HepG2 (cell line): ENCODE data around the gene TMEM267. TPM values are rescaled to one million over a fixed set of nuclear protein-coding genes. Genes with fewer than 3 reads are reported as not detected.

ENCODE experiments used
- EZH2 ChIP-seq: conservative IDR thresholded peaks from 2 replicates; pipeline ENCODE4 v1.6.1; 2012; ENCODE audit warnings: mild to moderate bottlenecking, low read depth, low read length, moderate library complexity
- GTF3A ChIP-seq: sonication (generic); formaldehyde crosslinking; conservative IDR thresholded peaks from 2 replicates; pipeline ENCODE4 v1.4.0; 2020; ENCODE audit warnings: mild to moderate bottlenecking, missing genetic modification reagents
- MAZ ChIP-seq, 2 experiments: sonication (generic) in 1 of 2; formaldehyde crosslinking in 1 of 2; IDR thresholded peaks; 2 replicates each; pipeline versions ENCODE4 v1.5.0 to v1.6.1; 2012 to 2020; ENCODE audit warnings: low read depth in 2 of 2, mild to moderate bottlenecking in 2 of 2, borderline replicate concordance in 1 of 2, improper control_type of control experiment in 1 of 2, low read length in 1 of 2, missing genetic modification reagents in 1 of 2, moderate library complexity in 1 of 2
- POLR2AphosphoS2 ChIP-seq: IDR thresholded peaks from 2 replicates; pipeline ENCODE4 v1.6.1; 2011; ENCODE audit warnings: low read depth, low read length, improper control_type of control experiment
- RXRB ChIP-seq: IDR thresholded peaks from 2 replicates; pipeline ENCODE4 v1.6.1; 2016; ENCODE audit warnings: borderline replicate concordance, missing genetic modification reagents, missing compliant biosample characterization
- ZNF17 ChIP-seq: sonication (generic); formaldehyde crosslinking; IDR thresholded peaks from 2 replicates; pipeline ENCODE4 v1.5.0; 2020; ENCODE audit warnings: mild to moderate bottlenecking, missing genetic modification reagents
- ZNF282 ChIP-seq: fragments of 450-650 bp; IDR thresholded peaks from 2 replicates; pipeline ENCODE4 v1.6.1; 2018; ENCODE audit not compliant: partially characterized antibody
- polyA plus RNA-seq, 8 experiments: library from polyadenylated mRNA; depleted of rRNA in 3 of 8; stranded (reverse) in 7 of 8; unstranded in 1 of 8; fragments of >200 nt; fragmentation: Illumina TruSeq in 4 of 8; extraction: Trizol in 4 of 8; gene quantifications; 2 replicates each; pipeline versions ENCODE4 v1.2.1 to v1.2.3, GENCODE V29; 2011 to 2016; ENCODE audit warnings: low read depth in 4 of 8, missing spikeins in 1 of 8, mixed read lengths in 1 of 8; ENCODE audit not compliant: insufficient read depth in 1 of 8
- total RNA-seq, 5 experiments: library from RNA; depleted of rRNA; stranded (reverse); fragments of >200 nt; fragmentation: Illumina TruSeq; extraction: Trizol; gene quantifications; 2 replicates each; pipeline ENCODE4 v1.2.3, GENCODE V29; 2016; ENCODE audit warnings: low read depth in 1 of 5
- TF ChIP-seq, protein P1 (sequence below): sonication (generic); formaldehyde crosslinking; IDR thresholded peaks from 2 replicates; pipeline ENCODE4 v1.8.1; 2022; ENCODE audit warnings: low read depth, mild to moderate bottlenecking, missing genetic modification reagents
- TF ChIP-seq, protein P2 (sequence below): sonication (generic); formaldehyde crosslinking; IDR thresholded peaks from 2 replicates; pipeline ENCODE4 v1.5.1; 2020; ENCODE audit warnings: missing genetic modification reagents, mild to moderate bottlenecking, borderline replicate concordance
- TF ChIP-seq, protein P3 (sequence below): IDR thresholded peaks from 2 replicates; pipeline ENCODE4 v1.6.1; 2016
- TF ChIP-seq, protein P4 (sequence below): sonication (generic); formaldehyde crosslinking; IDR thresholded peaks from 2 replicates; pipeline ENCODE4 v1.4.0; 2020; ENCODE audit warnings: missing genetic modification reagents
- TF ChIP-seq, protein P5 (sequence below): sonication (generic); formaldehyde crosslinking; conservative IDR thresholded peaks from 2 replicates; pipeline ENCODE4 v1.4.0; 2020; ENCODE audit warnings: missing genetic modification reagents
- TF ChIP-seq, protein P6 (sequence below): fragments of 450-650 bp; IDR thresholded peaks from 2 replicates; pipeline ENCODE4 v1.6.1; 2016
- TF ChIP-seq, protein P7 (sequence below): IDR thresholded peaks from 2 replicates; pipeline ENCODE4 v1.6.1; 2016; ENCODE audit warnings: missing genetic modification reagents, missing compliant biosample characterization

Gene TMEM267
- total and polyA plus RNA-seq, 2 of the 13 experiments (the other 11 are each of a cell fraction or from before 2014, with no cell fraction given), result 8.9 to 12.6 TPM

DNA sequence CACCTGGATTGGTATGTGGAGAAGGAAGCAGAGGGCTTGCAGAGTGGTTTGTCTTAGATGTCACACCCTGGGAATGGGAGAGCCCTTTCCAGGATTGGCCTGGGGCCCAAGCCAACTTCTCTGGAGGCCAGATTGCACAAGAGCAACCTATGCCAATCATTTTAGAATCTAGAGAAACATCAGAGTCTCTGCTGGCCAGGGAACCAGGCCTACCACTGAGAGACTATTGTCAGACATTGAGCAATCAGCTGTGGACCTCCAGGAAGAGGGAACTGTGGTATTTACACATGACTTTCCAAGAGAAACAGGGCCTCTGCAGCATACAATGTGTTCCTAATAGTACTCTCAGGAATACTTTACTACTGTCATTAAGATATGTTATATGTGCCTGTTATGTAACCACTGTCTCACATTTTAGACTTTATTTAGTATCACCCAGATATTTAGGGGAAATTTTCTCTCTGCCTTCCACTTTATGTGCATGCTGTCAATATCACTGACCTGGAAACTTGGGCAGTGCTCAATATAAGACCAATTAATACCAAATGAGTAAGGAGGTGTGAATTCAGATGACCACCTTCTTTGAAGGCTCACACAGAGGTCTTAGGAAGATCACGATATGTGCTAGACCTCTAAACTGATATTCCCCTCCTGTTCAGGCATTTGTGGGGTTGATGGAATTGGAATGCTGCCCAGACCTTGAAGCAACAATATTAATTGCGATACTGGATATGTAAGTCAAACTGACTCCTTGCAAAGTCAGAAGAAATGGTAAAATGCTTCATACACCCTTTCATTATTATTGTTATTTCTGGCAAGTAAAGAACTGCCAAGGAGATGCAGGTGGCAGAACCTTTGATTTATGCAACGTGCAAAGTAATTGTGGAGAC, 50.9 kb downstream of the TMEM267 start (continued):
- TF ChIP-seq, protein P1, sequence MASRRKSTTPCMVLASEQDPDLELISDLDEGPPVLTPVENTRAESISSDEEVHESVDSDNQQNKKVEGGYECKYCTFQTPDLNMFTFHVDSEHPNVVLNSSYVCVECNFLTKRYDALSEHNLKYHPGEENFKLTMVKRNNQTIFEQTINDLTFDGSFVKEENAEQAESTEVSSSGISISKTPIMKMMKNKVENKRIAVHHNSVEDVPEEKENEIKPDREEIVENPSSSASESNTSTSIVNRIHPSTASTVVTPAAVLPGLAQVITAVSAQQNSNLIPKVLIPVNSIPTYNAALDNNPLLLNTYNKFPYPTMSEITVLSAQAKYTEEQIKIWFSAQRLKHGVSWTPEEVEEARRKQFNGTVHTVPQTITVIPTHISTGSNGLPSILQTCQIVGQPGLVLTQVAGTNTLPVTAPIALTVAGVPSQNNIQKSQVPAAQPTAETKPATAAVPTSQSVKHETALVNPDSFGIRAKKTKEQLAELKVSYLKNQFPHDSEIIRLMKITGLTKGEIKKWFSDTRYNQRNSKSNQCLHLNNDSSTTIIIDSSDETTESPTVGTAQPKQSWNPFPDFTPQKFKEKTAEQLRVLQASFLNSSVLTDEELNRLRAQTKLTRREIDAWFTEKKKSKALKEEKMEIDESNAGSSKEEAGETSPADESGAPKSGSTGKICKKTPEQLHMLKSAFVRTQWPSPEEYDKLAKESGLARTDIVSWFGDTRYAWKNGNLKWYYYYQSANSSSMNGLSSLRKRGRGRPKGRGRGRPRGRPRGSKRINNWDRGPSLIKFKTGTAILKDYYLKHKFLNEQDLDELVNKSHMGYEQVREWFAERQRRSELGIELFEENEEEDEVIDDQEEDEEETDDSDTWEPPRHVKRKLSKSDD, result no peak
- TF ChIP-seq, protein P2, sequence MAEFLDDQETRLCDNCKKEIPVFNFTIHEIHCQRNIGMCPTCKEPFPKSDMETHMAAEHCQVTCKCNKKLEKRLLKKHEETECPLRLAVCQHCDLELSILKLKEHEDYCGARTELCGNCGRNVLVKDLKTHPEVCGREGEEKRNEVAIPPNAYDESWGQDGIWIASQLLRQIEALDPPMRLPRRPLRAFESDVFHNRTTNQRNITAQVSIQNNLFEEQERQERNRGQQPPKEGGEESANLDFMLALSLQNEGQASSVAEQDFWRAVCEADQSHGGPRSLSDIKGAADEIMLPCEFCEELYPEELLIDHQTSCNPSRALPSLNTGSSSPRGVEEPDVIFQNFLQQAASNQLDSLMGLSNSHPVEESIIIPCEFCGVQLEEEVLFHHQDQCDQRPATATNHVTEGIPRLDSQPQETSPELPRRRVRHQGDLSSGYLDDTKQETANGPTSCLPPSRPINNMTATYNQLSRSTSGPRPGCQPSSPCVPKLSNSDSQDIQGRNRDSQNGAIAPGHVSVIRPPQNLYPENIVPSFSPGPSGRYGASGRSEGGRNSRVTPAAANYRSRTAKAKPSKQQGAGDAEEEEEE, result no peak
- TF ChIP-seq EZH2 (no peak), POLR2AphosphoS2 (no peak), GTF3A (CRISPR knock-in tag) (no peak), ZNF17 (no peak), RXRB (CRISPR knock-in tag) (peak; percentile 91), ZNF282 (no peak), MAZ (IDR thresholded peaks at IDR 0.05; ENCODE audit: borderline replicate concordance, low read depth, low read length) (no peak), MAZ (CRISPR knock-in tag; IDR thresholded peaks at IDR 0.05; ENCODE audit: low read depth) (0 out of 2 replicates have a peak, but pooled peaks have one; percentile 36)
- TF ChIP-seq, protein P3, sequence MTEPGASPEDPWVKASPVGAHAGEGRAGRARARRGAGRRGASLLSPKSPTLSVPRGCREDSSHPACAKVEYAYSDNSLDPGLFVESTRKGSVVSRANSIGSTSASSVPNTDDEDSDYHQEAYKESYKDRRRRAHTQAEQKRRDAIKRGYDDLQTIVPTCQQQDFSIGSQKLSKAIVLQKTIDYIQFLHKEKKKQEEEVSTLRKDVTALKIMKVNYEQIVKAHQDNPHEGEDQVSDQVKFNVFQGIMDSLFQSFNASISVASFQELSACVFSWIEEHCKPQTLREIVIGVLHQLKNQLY (CRISPR knock-in tag), result peak; percentile 69; the same call in 1 of the 2 replicates
- TF ChIP-seq, protein P4, sequence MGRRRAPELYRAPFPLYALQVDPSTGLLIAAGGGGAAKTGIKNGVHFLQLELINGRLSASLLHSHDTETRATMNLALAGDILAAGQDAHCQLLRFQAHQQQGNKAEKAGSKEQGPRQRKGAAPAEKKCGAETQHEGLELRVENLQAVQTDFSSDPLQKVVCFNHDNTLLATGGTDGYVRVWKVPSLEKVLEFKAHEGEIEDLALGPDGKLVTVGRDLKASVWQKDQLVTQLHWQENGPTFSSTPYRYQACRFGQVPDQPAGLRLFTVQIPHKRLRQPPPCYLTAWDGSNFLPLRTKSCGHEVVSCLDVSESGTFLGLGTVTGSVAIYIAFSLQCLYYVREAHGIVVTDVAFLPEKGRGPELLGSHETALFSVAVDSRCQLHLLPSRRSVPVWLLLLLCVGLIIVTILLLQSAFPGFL, result no peak
- TF ChIP-seq, protein P5, sequence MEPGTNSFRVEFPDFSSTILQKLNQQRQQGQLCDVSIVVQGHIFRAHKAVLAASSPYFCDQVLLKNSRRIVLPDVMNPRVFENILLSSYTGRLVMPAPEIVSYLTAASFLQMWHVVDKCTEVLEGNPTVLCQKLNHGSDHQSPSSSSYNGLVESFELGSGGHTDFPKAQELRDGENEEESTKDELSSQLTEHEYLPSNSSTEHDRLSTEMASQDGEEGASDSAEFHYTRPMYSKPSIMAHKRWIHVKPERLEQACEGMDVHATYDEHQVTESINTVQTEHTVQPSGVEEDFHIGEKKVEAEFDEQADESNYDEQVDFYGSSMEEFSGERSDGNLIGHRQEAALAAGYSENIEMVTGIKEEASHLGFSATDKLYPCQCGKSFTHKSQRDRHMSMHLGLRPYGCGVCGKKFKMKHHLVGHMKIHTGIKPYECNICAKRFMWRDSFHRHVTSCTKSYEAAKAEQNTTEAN (CRISPR knock-in tag), result peak; percentile 77; the same call in 1 of the 2 replicates
- TF ChIP-seq, protein P6, sequence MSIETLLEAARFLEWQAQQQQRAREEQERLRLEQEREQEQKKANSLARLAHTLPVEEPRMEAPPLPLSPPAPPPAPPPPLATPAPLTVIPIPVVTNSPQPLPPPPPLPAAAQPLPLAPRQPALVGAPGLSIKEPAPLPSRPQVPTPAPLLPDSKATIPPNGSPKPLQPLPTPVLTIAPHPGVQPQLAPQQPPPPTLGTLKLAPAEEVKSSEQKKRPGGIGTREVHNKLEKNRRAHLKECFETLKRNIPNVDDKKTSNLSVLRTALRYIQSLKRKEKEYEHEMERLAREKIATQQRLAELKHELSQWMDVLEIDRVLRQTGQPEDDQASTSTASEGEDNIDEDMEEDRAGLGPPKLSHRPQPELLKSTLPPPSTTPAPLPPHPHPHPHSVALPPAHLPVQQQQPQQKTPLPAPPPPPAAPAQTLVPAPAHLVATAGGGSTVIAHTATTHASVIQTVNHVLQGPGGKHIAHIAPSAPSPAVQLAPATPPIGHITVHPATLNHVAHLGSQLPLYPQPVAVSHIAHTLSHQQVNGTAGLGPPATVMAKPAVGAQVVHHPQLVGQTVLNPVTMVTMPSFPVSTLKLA, result no peak
- TF ChIP-seq, protein P7, sequence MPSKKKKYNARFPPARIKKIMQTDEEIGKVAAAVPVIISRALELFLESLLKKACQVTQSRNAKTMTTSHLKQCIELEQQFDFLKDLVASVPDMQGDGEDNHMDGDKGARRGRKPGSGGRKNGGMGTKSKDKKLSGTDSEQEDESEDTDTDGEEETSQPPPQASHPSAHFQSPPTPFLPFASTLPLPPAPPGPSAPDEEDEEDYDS (CRISPR knock-in tag), result no peak
